Measurements from ENCODE around the gene LTK. TPM values are rescaled to one million over a fixed set of nuclear protein-coding genes. Genes with fewer than 3 reads are reported as not detected.
"Not testable (repeated sequence)": the region's sequence is repeated elsewhere in the genome, so short reads cannot be mapped to it uniquely, and the experiment has no call there.

LTK gene
- polyA plus RNA-seq, 6 donors from 2014 or later: 0.35 TPM; not detected in 5

GRCh38 chr15:41474941-41475340 lies 38.7 kb downstream of the LTK start:
- no peaks in the 10 kb centered on the region for H3K27me3 Mint-ChIP-seq
- H3K9me3 Mint-ChIP-seq: no peaks in the 10 kb centered on the region
- ATAC-seq (ENCODE audit: low read depth in 2 of 2): no peak

GRCh38 chr15:41474436-41474835 lies 39.2 kb downstream of the LTK start:
- DNase-seq (no peak), ATAC-seq (ENCODE audit: low read depth in 2 of 2) (no peak)
- Mint-ChIP-seq H3K9me3 (no peaks in the 10 kb centered on the region), H3K36me3 (peaks cover 25 to 50% of the 10 kb centered on the region in 2 donors), H3K4me3 (no peak overlapping the region), H3K27me3 (no peaks in the 10 kb centered on the region), H3K27ac (no peak overlapping the region), H3K4me1 (no peaks in the 10 kb centered on the region)

More at GRCh38 chr15:41474941-41475340, 38.7 kb downstream of the LTK start:
- H3K4me1 Mint-ChIP-seq: no peaks in the 10 kb centered on the region
- no peak for DNase-seq
- H3K36me3 Mint-ChIP-seq: peaks cover 19 to 45% of the 10 kb centered on the region in 2 donors
- no peak overlapping the region for H3K4me3 Mint-ChIP-seq
- H3K27ac Mint-ChIP-seq: no peak overlapping the region

GRCh38 chr15:41473418-41473817 lies 40.2 kb downstream of the LTK start:
- Mint-ChIP-seq H3K9me3 (no peaks in the 10 kb centered on the region), H3K27me3 (no peaks in the 10 kb centered on the region), H3K4me1 (no peaks in the 10 kb centered on the region), H3K4me3 (no peak overlapping the region), H3K27ac (no peak overlapping the region), H3K36me3 (peaks cover 32 to 43% of the 10 kb centered on the region in 2 donors)
- ATAC-seq (ENCODE audit: low read depth in 2 of 2) (no peak), DNase-seq (no peak)

- not testable (repeated sequence) for DNase-seq; H3K27ac Mint-ChIP-seq; H3K9me3 Mint-ChIP-seq; H3K27me3 Mint-ChIP-seq; ATAC-seq (ENCODE audit: low read depth in 2 of 2); H3K4me1 Mint-ChIP-seq
- H3K36me3 Mint-ChIP-seq: peaks cover 25 to 29% of the 10 kb centered on the region in 2 donors
- peak overlapping the region in 1 of 8 donors; percentile 41 for H3K4me3 Mint-ChIP-seq
Measured at GRCh38 chr15:41469644-41470043, 44.0 kb downstream of the LTK start.

GRCh38 chr15:41466711-41467110 lies 46.9 kb downstream of the LTK start:
- Mint-ChIP-seq H3K27me3 (no peaks in the 10 kb centered on the region), H3K4me1 (peaks cover 3 to 10% (median 6%) of the 10 kb centered on the region in 3 donors), H3K9me3 (no peaks in the 10 kb centered on the region), H3K36me3 (peaks cover 31 to 39% of the 10 kb centered on the region in 2 donors), H3K27ac (peak overlapping the region in 2 of 6 donors; percentile 10 to 67), H3K4me3 (no peak overlapping the region)
- no peak for DNase-seq
- no peak for ATAC-seq (ENCODE audit: low read depth in 2 of 2)

- Mint-ChIP-seq H3K36me3 (peaks cover 27 to 39% of the 10 kb centered on the region in 2 donors), H3K9me3 (no peaks in the 10 kb centered on the region), H3K27ac (no peak overlapping the region), H3K27me3 (no peaks in the 10 kb centered on the region), H3K4me1 (peaks cover 3 to 10% (median 6%) of the 10 kb centered on the region in 3 donors), H3K4me3 (no peak overlapping the region)
- DNase-seq (peak; percentile 24), ATAC-seq (ENCODE audit: low read depth in 2 of 2) (peak; percentile 32 to 47)
Measured at GRCh38 chr15:41465822-41466421, 47.7 kb downstream of the LTK start.

- H3K27ac Mint-ChIP-seq: peak overlapping the region in 1 of 6 donors; percentile 38
- H3K9me3 Mint-ChIP-seq: no peaks in the 10 kb centered on the region
- ATAC-seq (ENCODE audit: low read depth in 2 of 2): no peak
- H3K4me3 Mint-ChIP-seq: no peak overlapping the region
- DNase-seq: no peak
- no peaks in the 10 kb centered on the region for H3K27me3 Mint-ChIP-seq
- peaks cover 25 to 38% of the 10 kb centered on the region in 2 donors for H3K36me3 Mint-ChIP-seq
- peaks cover 3 to 10% (median 6%) of the 10 kb centered on the region in 3 donors for H3K4me1 Mint-ChIP-seq
Measured at GRCh38 chr15:41464889-41465580, 48.6 kb downstream of the LTK start.

- Mint-ChIP-seq H3K36me3 (peaks cover 26 to 34% of the 10 kb centered on the region in 2 donors), H3K9me3 (no peaks in the 10 kb centered on the region), H3K4me3 (no peak overlapping the region), H3K4me1 (peaks cover 3 to 10% (median 6%) of the 10 kb centered on the region in 3 donors), H3K27ac (peak overlapping the region in 3 of 6 donors; percentile 46 to 91 (median 68)), H3K27me3 (no peaks in the 10 kb centered on the region)
- ATAC-seq (ENCODE audit: low read depth in 2 of 2) (no peak), DNase-seq (no peak)
Measured at GRCh38 chr15:41462084-41462795, 51.4 kb downstream of the LTK start.

Other genes starting within 250 kb of the LTK start
- gene OIP5, start 181.2 kb downstream of the LTK start, polyA plus RNA-seq (ENCODE audit: low read depth in 6 of 6): 1 to 10 TPM in 4 of 6 donors, under 1 TPM in 1, not detected in 1; 0.96 to 2.2 (median 1.5) TPM
- gene NUSAP1, start 180.9 kb downstream of the LTK start, polyA plus RNA-seq (ENCODE audit: low read depth in 6 of 6): 1 to 10 TPM in 5 of 6 donors, under 1 TPM in 1; 0.59 to 7.9 (median 6.4) TPM
- 10 to 100 TPM; 10.3 to 26.3 (median 19.9) TPM for gene NDUFAF1, start 111.3 kb downstream of the LTK start, polyA plus RNA-seq (ENCODE audit: low read depth in 6 of 6)
- gene RTF1, start 96.7 kb downstream of the LTK start, polyA plus RNA-seq (ENCODE audit: low read depth in 6 of 6): 10 to 100 TPM in 5 of 6 donors, 1 to 10 TPM in 1; 7.7 to 26.4 (median 22.0) TPM
- not detected for gene ITPKA, start 20.0 kb downstream of the LTK start, polyA plus RNA-seq (ENCODE audit: low read depth in 6 of 6)
- 10 to 100 TPM in 4 of 6 donors, 1 to 10 TPM in 2; 6.9 to 18.0 (median 11.4) TPM for gene RPAP1, start 30.4 kb upstream of the LTK start, polyA plus RNA-seq (ENCODE audit: low read depth in 6 of 6)
- not detected for gene TYRO3, start 45.4 kb upstream of the LTK start, polyA plus RNA-seq (ENCODE audit: low read depth in 6 of 6)
- gene MGA, start 146.6 kb upstream of the LTK start, polyA plus RNA-seq (ENCODE audit: low read depth in 6 of 6): 10 to 100 TPM in 5 of 6 donors, 1 to 10 TPM in 1; 2.2 to 30.3 (median 16.9) TPM